ENCODE measurements around the gene PLXDC2.

The PLXDC2 gene

DNA sequence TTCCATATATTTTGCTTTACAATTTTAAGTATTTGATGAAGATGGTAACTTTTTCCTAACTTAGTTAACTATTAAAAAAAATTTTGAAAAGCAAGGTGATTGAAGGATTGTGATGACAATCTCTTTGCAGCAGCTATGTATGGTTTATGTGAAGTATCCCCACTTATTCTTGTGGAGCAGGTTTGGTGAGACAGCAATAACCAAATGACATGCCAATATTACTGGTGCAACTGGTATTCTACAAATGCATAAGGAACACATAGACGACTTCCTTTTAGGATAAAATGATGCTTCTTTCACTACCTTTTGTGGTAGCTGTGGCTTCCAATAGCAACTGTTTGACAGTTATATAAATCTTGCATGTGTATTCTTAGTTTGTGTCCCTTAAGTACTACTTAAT is 465.3 kb downstream of the PLXDC2 start:
- no peak for DNase-seq (ENCODE audit: insufficient read length, low spot score)
- TF ChIP-seq POU2F2 (IDR thresholded peaks at IDR 0.05; ENCODE audit: low read depth, low read length) (no peak), POLR2A (IDR thresholded peaks at IDR 0.05; ENCODE audit: low read depth, low read length) (no peak), PAX5 (IDR thresholded peaks at IDR 0.05; ENCODE audit: insufficient read depth, low read length, severe bottlenecking) (no peak), POLR2AphosphoS5 (IDR thresholded peaks at IDR 0.05; ENCODE audit: low read depth, low read length) (no peak), TAF1 (IDR thresholded peaks at IDR 0.05; ENCODE audit: low read depth, low read length) (no peak), SPI1 (IDR thresholded peaks at IDR 0.05; ENCODE audit: low read depth, low read length) (no peak)
- FAIRE-seq, result no peak

DNA sequence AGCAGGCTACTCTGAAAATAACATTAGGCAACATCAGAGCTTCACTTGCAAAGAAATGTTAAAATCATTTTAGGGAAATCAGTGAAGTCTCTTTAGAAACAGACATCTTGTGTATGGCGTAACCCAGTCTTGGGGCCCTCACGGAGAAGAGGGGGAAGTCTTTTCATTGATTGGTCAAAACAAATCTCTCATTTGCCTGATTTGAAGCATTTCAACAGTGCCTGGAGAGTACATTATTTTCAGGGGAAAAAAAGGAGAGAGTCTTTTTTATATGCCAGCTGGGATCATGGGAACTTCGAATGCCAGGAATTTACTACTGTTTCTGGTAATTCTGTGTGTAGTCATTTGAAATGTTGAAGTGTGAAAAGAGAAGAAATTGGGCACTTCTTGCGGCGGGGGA is 471.4 kb downstream of the PLXDC2 start:
- no peak for DNase-seq (ENCODE audit: insufficient read length, low spot score)
- no peak for FAIRE-seq

DNA sequence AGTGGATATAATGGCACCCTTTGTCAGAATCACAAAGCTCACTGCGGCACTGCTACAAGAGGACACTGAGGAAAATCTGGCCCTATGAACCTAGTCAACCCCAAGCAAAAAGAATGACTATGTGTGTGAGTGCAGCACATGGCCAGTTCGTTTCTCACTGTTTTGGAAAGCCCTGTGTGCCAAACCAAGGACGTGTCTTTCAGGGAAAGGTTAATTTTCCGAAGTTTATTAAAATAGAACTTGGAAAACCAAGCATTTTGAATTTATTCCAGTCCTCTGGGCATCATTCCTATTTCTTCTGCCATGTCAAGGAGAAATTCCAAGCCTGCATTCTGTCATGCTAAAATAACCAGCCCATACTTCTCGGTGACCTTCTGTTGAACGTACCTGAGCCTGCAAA is 471.8 kb downstream of the PLXDC2 start:
- no peak for DNase-seq (ENCODE audit: insufficient read length, low spot score)
- TF ChIP-seq TAF1 (IDR thresholded peaks at IDR 0.05; ENCODE audit: low read depth, low read length) (no peak), SPI1 (IDR thresholded peaks at IDR 0.05; ENCODE audit: low read depth, low read length) (no peak), POLR2AphosphoS5 (IDR thresholded peaks at IDR 0.05; ENCODE audit: low read depth, low read length) (no peak), PAX5 (IDR thresholded peaks at IDR 0.05; ENCODE audit: insufficient read depth, low read length, severe bottlenecking) (no peak), POU2F2 (IDR thresholded peaks at IDR 0.05; ENCODE audit: low read depth, low read length) (no peak), POLR2A (IDR thresholded peaks at IDR 0.05; ENCODE audit: low read depth, low read length) (no peak)
- FAIRE-seq, result no peak

More for the DNA sequence above, 471.4 kb downstream of the PLXDC2 start:
- TF ChIP-seq PAX5 (IDR thresholded peaks at IDR 0.05; ENCODE audit: insufficient read depth, low read length, severe bottlenecking), result no peak
- no peak for TF ChIP-seq TAF1 (IDR thresholded peaks at IDR 0.05; ENCODE audit: low read depth, low read length)
- TF ChIP-seq POLR2AphosphoS5 (IDR thresholded peaks at IDR 0.05; ENCODE audit: low read depth, low read length), result no peak
- TF ChIP-seq POLR2A (IDR thresholded peaks at IDR 0.05; ENCODE audit: low read depth, low read length), result no peak
- no peak for TF ChIP-seq SPI1 (IDR thresholded peaks at IDR 0.05; ENCODE audit: low read depth, low read length)

DNA sequence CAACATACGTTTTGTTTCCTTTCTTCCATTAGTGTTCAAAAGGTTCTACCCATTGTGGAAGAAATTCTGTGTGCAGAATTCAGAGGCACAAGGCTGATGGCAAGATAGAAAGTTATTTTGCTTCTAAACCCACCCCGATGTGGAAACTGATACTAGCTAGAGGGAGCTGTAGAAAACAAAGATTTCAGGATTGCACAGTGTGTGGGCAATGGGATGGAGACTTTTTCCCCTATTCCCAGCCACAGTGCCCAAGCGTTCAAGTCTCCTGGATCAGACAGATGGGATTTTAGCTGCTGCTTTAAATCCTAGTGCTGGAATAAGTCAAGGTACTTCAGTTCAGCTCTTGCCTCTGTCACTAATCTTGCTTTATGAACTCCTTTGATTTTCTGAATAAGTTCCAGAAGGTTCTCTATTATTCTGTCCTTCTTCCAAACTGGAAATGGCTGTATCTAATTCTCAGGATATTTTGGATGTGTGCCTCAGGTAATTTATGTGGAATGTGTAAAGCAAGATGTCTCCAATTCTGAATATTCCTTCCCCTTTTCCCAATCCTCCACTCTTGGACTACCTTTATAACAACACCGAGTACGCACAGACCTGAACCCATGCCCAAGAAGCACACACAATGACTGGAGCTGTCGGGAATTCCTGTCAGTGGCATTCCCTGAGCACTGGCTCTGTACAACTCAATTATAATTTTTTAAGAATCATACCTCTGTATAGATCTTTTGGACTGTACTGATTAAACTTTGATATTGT is 473.0 kb downstream of the PLXDC2 start:
- DNase-seq (ENCODE audit: insufficient read length, low spot score) (no peak), FAIRE-seq (no peak)
- TF ChIP-seq PAX5 (IDR thresholded peaks at IDR 0.05; ENCODE audit: insufficient read depth, low read length, severe bottlenecking), result no peak

DNA sequence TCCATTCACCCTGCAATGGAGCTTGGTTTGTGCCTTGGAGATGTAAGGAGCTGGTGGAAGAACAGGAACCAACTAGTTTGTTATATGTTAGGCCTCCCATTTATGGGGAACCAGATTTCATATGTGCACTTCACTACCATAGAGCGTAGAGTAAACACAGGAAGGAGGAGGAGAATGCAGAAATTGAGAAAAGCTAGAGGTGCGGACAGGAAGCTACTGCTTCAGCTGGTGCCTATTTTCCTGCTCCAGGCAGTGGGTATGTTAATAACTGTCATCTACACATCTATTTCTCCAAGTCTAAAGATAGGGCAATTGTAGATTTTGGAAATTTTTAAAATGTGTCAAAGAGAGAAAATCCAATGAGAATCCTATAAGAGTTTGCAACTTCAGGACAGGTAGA is 482.2 kb downstream of the PLXDC2 start:
- no peak for TF ChIP-seq POLR2A (IDR thresholded peaks at IDR 0.05; ENCODE audit: low read depth, low read length)
- no peak for TF ChIP-seq SPI1 (IDR thresholded peaks at IDR 0.05; ENCODE audit: low read depth, low read length)
- TF ChIP-seq POU2F2 (IDR thresholded peaks at IDR 0.05; ENCODE audit: low read depth, low read length), result no peak
- TF ChIP-seq PAX5 (IDR thresholded peaks at IDR 0.05; ENCODE audit: insufficient read depth, low read length, severe bottlenecking), result no peak
- TF ChIP-seq POLR2AphosphoS5 (IDR thresholded peaks at IDR 0.05; ENCODE audit: low read depth, low read length), result no peak
- TF ChIP-seq TAF1 (IDR thresholded peaks at IDR 0.05; ENCODE audit: low read depth, low read length), result no peak
- DNase-seq (ENCODE audit: insufficient read length, low spot score) (no peak), FAIRE-seq (no peak)

DNA sequence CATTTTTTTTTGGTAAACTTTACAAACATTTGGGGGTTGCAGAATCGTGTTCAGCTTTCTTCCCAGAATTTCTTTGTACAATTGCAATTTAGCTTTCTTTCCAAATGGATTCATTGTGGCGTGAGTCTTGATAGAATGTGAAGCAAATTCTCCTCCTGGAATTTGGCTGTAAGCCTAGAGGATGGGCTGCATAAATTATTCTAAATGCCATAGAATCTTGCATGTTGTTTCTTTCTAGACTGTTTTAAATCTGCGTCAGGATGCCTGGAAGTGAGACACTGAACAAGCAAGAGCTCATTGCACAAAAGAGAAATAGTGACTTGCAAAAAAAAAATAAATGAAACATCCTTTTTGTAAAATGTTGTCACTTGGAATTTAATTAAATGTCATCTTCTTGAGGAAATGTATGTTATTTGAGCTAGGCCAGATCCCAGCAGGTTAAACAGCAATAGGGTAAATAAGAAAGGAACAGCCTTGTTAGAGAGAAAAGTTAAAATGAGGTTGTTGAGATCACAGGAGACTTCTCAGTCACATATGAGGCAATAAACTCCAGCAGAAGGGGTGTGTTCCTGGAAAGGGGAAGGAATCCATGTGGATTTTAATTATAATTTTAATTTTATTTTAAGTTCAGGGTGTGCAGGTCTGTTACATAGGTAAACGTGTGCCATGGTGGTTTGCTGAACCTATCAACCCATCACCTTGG is 483.0 kb downstream of the PLXDC2 start:
- DNase-seq (ENCODE audit: insufficient read length, low spot score), result no peak
- no peak for TF ChIP-seq POU2F2 (IDR thresholded peaks at IDR 0.05; ENCODE audit: low read depth, low read length)
- no peak for TF ChIP-seq PAX5 (IDR thresholded peaks at IDR 0.05; ENCODE audit: insufficient read depth, low read length, severe bottlenecking)
- TF ChIP-seq SPI1 (IDR thresholded peaks at IDR 0.05; ENCODE audit: low read depth, low read length), result no peak
- no peak for TF ChIP-seq TAF1 (IDR thresholded peaks at IDR 0.05; ENCODE audit: low read depth, low read length)
- TF ChIP-seq POLR2A (IDR thresholded peaks at IDR 0.05; ENCODE audit: low read depth, low read length), result no peak
- TF ChIP-seq POLR2AphosphoS5 (IDR thresholded peaks at IDR 0.05; ENCODE audit: low read depth, low read length), result no peak
- FAIRE-seq, result no peak

DNA sequence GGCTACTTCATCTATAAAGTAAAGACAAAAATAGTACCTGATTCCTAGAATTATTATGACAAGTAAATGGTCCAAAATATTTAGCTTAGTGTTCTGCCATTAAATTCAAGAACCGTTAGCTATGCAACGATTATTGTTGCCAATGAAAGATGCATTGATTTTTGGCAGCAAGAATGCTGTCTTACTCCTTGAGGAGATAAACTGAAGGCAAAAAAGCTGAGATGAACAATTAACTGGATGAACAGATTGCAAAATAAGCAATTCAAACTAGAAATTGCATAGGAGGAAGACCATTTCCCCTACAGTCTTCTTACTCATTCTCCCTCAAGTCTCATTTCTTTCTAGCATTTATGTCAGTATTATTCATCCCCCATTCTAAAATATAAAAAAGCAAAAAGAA is 484.5 kb downstream of the PLXDC2 start:
- FAIRE-seq (no peak), DNase-seq (ENCODE audit: insufficient read length, low spot score) (no peak)
- TF ChIP-seq SPI1 (IDR thresholded peaks at IDR 0.05; ENCODE audit: low read depth, low read length) (no peak), POLR2AphosphoS5 (IDR thresholded peaks at IDR 0.05; ENCODE audit: low read depth, low read length) (no peak), POLR2A (IDR thresholded peaks at IDR 0.05; ENCODE audit: low read depth, low read length) (no peak), PAX5 (IDR thresholded peaks at IDR 0.05; ENCODE audit: insufficient read depth, low read length, severe bottlenecking) (no peak), TAF1 (IDR thresholded peaks at IDR 0.05; ENCODE audit: low read depth, low read length) (no peak), POU2F2 (IDR thresholded peaks at IDR 0.05; ENCODE audit: low read depth, low read length) (no peak)

DNA sequence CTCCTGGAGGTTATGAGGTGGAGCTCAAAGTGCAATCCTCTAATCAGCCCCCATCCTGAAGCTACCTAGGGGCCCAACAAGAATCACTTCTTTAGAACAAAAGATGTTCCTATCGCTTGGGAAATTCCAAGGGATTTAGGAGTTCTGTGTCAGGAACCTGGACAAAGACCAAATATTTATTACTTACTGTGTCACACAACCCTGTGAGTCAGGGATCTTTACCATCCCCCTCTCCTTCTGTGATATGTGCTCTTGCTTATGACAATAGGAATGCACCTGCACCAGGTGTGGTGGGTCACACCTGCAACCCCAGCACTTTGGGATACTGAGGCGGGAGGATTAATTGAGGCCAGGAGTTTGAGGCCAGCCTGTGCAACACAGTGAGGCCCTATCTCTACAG is 485.8 kb downstream of the PLXDC2 start:
- FAIRE-seq (no peak), DNase-seq (ENCODE audit: insufficient read length, low spot score) (no peak)
- TF ChIP-seq SPI1 (IDR thresholded peaks at IDR 0.05; ENCODE audit: low read depth, low read length), result no peak
- TF ChIP-seq TAF1 (IDR thresholded peaks at IDR 0.05; ENCODE audit: low read depth, low read length), result no peak
- TF ChIP-seq PAX5 (IDR thresholded peaks at IDR 0.05; ENCODE audit: insufficient read depth, low read length, severe bottlenecking), result no peak
- no peak for TF ChIP-seq POLR2AphosphoS5 (IDR thresholded peaks at IDR 0.05; ENCODE audit: low read depth, low read length)
- no peak for TF ChIP-seq POU2F2 (IDR thresholded peaks at IDR 0.05; ENCODE audit: low read depth, low read length)
- no peak for TF ChIP-seq POLR2A (IDR thresholded peaks at IDR 0.05; ENCODE audit: low read depth, low read length)

DNA sequence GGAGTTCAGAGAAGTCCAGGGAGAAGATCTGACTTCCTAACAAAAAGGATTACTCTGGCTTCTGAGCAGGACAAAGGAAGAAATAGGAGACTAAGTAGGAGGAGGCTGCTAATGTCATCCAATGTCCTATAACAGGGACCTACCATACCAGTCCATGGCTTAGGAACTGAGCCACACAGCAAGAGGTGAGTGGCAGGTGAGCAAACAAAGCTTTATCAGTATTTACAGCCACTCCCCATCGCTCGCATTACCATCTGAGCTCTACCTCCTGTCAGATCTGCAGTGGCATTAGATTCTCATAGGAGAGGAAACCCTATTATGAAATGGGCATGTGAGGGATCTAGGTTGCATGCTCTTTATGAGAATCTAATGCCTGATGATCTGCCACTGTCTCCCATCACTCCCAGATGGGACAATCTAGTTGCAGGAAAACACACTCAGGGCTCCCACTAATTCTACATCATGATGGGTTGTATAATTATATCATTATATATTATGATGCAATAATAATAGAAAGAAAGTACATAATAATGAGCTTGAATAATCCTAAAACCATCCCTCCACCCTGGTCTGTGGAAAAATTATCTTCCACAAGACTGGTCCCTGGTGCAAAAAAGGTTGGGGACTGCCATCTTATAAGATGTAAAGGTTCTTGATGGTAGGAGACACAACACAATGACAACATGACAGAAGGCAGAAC is 487.4 kb downstream of the PLXDC2 start:
- FAIRE-seq (no peak), DNase-seq (ENCODE audit: insufficient read length, low spot score) (no peak)
- no peak for TF ChIP-seq POLR2A (IDR thresholded peaks at IDR 0.05; ENCODE audit: low read depth, low read length)
- TF ChIP-seq TAF1 (IDR thresholded peaks at IDR 0.05; ENCODE audit: low read depth, low read length), result no peak
